Mesendoderm (in vitro differentiated cells): ENCODE data around the gene YDJC.
A peak's percentile ranks its signal among the peaks of the same experiment; 100 is the strongest.

Experiments
- DNase-seq: peaks from one replicate; pipeline ENCODE4 v3.0.0; 2013
- H2AK5ac ChIP-seq: 2 replicates; pipeline ENCODE4 v1.6.1; 2013; ENCODE audit warnings: low read length, inconsistent platforms
- H2BK120ac ChIP-seq: 2 replicates; pipeline ENCODE4 v1.6.1; 2013; ENCODE audit warnings: low read depth, mild to moderate bottlenecking, low read length, moderate library complexity, mixed read lengths
- H2BK15ac ChIP-seq: replicated peaks from 2 replicates; pipeline ENCODE4 v1.6.1; 2013; ENCODE audit warnings: low read depth, mild to moderate bottlenecking, moderate library complexity
- H2BK5ac ChIP-seq: 2 replicates; pipeline ENCODE4 v1.6.1; 2013; ENCODE audit warnings: low read length, inconsistent platforms
- H3K18ac ChIP-seq: 2 replicates; pipeline ENCODE4 v1.6.1; 2013; ENCODE audit warnings: mild to moderate bottlenecking, low read length, mixed read lengths
- H3K23ac ChIP-seq: one replicate; pipeline ENCODE4 v1.6.1; 2013; ENCODE audit warnings: low read length
- H3K27ac ChIP-seq: 2 replicates; pipeline ENCODE4 v1.5.1; 2013; ENCODE audit warnings: low read depth, mild to moderate bottlenecking, inconsistent platforms, low read length, moderate library complexity
- H3K27me3 ChIP-seq: 2 replicates; pipeline ENCODE4 v1.6.1; 2013; ENCODE audit warnings: low read length, control low read depth, mild to moderate bottlenecking, inconsistent platforms; ENCODE audit not compliant: insufficient read depth, poor library complexity
- H3K36me3 ChIP-seq: 2 replicates; pipeline ENCODE4 v1.6.1; 2013; ENCODE audit warnings: low read length, inconsistent platforms; ENCODE audit not compliant: control insufficient read depth, insufficient read depth
- H3K4ac ChIP-seq: one replicate; pipeline ENCODE4 v1.6.1; 2013; ENCODE audit warnings: low read depth, mild to moderate bottlenecking, low read length, moderate library complexity
- H3K4me1 ChIP-seq: 2 replicates; pipeline ENCODE4 v1.6.1; 2013; ENCODE audit warnings: low read depth, low read length, inconsistent platforms; ENCODE audit not compliant: control insufficient read depth
- H3K4me2 ChIP-seq: 2 replicates; pipeline ENCODE4 v1.6.1; 2013; ENCODE audit warnings: low read length
- H3K4me3 ChIP-seq: 2 replicates; pipeline ENCODE4 v1.5.1; 2013; ENCODE audit warnings: mild to moderate bottlenecking, low read length
- H3K56ac ChIP-seq: one replicate; pipeline ENCODE4 v1.6.1; 2013; ENCODE audit warnings: low read length
- H3K79me1 ChIP-seq: 2 replicates; pipeline ENCODE4 v1.6.1; 2013; ENCODE audit warnings: low read length, inconsistent platforms
- H3K79me2 ChIP-seq: 2 replicates; pipeline ENCODE4 v1.6.1; 2013; ENCODE audit warnings: mild to moderate bottlenecking, low read length; ENCODE audit not compliant: control insufficient read depth, insufficient read depth
- H3K9ac ChIP-seq: 2 replicates; pipeline ENCODE4 v1.6.1; 2013; ENCODE audit warnings: low read length, inconsistent platforms
- H4K5ac ChIP-seq: one replicate; pipeline ENCODE4 v1.6.1; 2013; ENCODE audit warnings: low read length
- H4K8ac ChIP-seq: one replicate; pipeline ENCODE4 v1.6.1; 2013; ENCODE audit warnings: low read depth, mild to moderate bottlenecking, control low read depth, low read length, moderate library complexity
- WGBS: extraction: QIAGEN DNeasy Blood & Tissue Kit; methylation state at CpG from one replicate; pipeline ENCODE4 v1.1.7; 2013; ENCODE audit warnings: low lambda C conversion rate, missing lambda C conversion rate; ENCODE audit not compliant: insufficient coverage; ENCODE audit errors: extremely low coverage; 5-methylcytosine and 5-hydroxymethylcytosine counted together
- small RNA-seq: library from polyadenylated mRNA; stranded (forward); fragments of <200 nt; extraction: miRNeasy Mini kit (QIAGEN cat#:217004); gene quantifications from one replicate; pipeline ENCODE3, GENCODE V24; 2013; ENCODE audit not compliant: insufficient read depth

YDJC gene

DNA sequence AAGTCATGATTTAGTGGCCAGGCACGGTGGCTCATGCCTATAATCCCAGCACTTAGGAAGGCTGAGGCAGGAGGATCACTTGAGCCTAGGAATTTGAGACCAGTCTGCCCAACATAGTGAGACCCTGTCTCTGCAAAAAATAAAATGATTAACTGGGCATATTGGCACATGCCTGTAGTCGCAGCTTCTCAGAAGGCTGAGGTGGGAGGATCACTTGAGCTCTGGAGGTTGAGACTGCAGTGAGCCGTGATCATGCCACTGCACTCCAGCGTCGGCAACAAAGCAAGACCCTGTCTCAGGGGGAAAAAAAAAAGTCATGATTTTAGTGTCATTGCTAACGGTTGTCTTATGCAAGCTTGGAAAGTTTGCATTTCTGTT is 50.4 kb downstream of the YDJC start:
- H4K8ac ChIP-seq = no peak overlapping the region
- H3K4me3 ChIP-seq = no peak overlapping the region
- H2BK15ac ChIP-seq = no peak overlapping the region
- H3K18ac ChIP-seq = no peak overlapping the region
- H3K56ac ChIP-seq = no peak overlapping the region
- H3K79me2 ChIP-seq = peaks cover 86% of the 10 kb centered on the region
- H3K4me2 ChIP-seq = no peak overlapping the region
- no CpG with 5 or more reads among the region's 6 CpGs for WGBS
- no peaks in the 10 kb centered on the region for H3K4me1 ChIP-seq
- no peak overlapping the region for H2BK5ac ChIP-seq
- H3K4ac ChIP-seq = no peak overlapping the region
- H3K27me3 ChIP-seq = no peaks in the 10 kb centered on the region
- peaks cover 15% of the 10 kb centered on the region for H3K79me1 ChIP-seq
- no peak for DNase-seq
- H2BK120ac ChIP-seq = no peak overlapping the region
- no peak overlapping the region for H2AK5ac ChIP-seq
- no peak overlapping the region for H3K27ac ChIP-seq
- H4K5ac ChIP-seq = no peak overlapping the region
- peaks cover 3% of the 10 kb centered on the region for H3K36me3 ChIP-seq
- no peak overlapping the region for H3K9ac ChIP-seq
- H3K23ac ChIP-seq = no peak overlapping the region

Small RNA genes lying within 50 kb of the gene (small RNA-seq; reads per million reads assigned to genes)
- 845 reads per million, percentile 99 among the genes with 10 or more reads in this experiment for gene MIR301B
